Measurements from ENCODE around the gene B4GAT1. TPM values are rescaled to one million over a fixed set of nuclear protein-coding genes. Genes with fewer than 3 reads are reported as not detected.

B4GAT1 gene
- total and polyA plus RNA-seq, 9 of the 15 experiments (the other 6 are each of a cell fraction or from before 2014, with no cell fraction given) = 0.86 to 9.5 (median 3.8) TPM

- TF ChIP-seq, protein P1, sequence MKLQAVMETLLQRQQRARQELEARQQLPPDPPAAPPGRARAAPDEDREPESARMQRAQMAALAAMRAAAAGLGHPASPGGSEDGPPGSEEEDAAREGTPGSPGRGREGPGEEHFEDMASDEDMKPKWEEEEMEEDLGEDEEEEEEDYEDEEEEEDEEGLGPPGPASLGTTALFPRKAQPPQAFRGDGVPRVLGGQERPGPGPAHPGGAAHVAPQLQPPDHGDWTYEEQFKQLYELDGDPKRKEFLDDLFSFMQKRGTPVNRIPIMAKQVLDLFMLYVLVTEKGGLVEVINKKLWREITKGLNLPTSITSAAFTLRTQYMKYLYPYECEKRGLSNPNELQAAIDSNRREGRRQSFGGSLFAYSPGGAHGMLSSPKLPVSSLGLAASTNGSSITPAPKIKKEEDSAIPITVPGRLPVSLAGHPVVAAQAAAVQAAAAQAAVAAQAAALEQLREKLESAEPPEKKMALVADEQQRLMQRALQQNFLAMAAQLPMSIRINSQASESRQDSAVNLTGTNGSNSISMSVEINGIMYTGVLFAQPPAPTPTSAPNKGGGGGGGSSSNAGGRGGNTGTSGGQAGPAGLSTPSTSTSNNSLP (IDR thresholded peaks at IDR 0.05; ENCODE audit: borderline replicate concordance, low read depth, low read length) = no peak
- TF ChIP-seq E2F3 (CRISPR knock-in tag; IDR thresholded peaks at IDR 0.05) = no peak
- TF ChIP-seq PKNOX1 (IDR thresholded peaks at IDR 0.05) = no peak
- TF ChIP-seq POLR2B (IDR thresholded peaks at IDR 0.05; ENCODE audit: low read depth, partially characterized antibody) = peak; percentile 39
- no peak for TF ChIP-seq MEF2A (IDR thresholded peaks at IDR 0.05; ENCODE audit: control insufficient read depth, low read depth, low read length)
- TF ChIP-seq, protein P2, sequence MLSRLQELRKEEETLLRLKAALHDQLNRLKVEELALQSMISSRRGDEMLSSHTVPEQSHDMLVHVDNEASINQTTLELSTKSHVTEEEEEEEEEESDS (CRISPR knock-in tag; IDR thresholded peaks at IDR 0.05) = no peak
- peak; percentile 39; the same call in 1 of the 2 replicates for TF ChIP-seq TFAP4 (CRISPR knock-in tag; IDR thresholded peaks at IDR 0.05; ENCODE audit: borderline replicate concordance)
- TF ChIP-seq MAFK (IDR thresholded peaks at IDR 0.05; ENCODE audit: low read length) = no peak
- TF ChIP-seq SUPT5H (IDR thresholded peaks at IDR 0.05) = peak; percentile 65
- TF ChIP-seq TSC22D4 (tag; IDR thresholded peaks at IDR 0.05) = no peak
- no peak for TF ChIP-seq ASH1L (IDR thresholded peaks at IDR 0.05; ENCODE audit: borderline replicate concordance, low read depth, partially characterized antibody)
- no peak for TF ChIP-seq MCM7 (IDR thresholded peaks at IDR 0.05)
- TF ChIP-seq EHMT2 (IDR thresholded peaks at IDR 0.05) = no peak
- TF ChIP-seq PYGO2 (tag; IDR thresholded peaks at IDR 0.05) = no peak
- no peak for TF ChIP-seq HNRNPUL1 (IDR thresholded peaks at IDR 0.05; ENCODE audit: low read length)
- TF ChIP-seq, protein P3, sequence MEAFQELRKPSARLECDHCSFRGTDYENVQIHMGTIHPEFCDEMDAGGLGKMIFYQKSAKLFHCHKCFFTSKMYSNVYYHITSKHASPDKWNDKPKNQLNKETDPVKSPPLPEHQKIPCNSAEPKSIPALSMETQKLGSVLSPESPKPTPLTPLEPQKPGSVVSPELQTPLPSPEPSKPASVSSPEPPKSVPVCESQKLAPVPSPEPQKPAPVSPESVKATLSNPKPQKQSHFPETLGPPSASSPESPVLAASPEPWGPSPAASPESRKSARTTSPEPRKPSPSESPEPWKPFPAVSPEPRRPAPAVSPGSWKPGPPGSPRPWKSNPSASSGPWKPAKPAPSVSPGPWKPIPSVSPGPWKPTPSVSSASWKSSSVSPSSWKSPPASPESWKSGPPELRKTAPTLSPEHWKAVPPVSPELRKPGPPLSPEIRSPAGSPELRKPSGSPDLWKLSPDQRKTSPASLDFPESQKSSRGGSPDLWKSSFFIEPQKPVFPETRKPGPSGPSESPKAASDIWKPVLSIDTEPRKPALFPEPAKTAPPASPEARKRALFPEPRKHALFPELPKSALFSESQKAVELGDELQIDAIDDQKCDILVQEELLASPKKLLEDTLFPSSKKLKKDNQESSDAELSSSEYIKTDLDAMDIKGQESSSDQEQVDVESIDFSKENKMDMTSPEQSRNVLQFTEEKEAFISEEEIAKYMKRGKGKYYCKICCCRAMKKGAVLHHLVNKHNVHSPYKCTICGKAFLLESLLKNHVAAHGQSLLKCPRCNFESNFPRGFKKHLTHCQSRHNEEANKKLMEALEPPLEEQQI (IDR thresholded peaks at IDR 0.05) = no peak
- TF ChIP-seq, protein P4, sequence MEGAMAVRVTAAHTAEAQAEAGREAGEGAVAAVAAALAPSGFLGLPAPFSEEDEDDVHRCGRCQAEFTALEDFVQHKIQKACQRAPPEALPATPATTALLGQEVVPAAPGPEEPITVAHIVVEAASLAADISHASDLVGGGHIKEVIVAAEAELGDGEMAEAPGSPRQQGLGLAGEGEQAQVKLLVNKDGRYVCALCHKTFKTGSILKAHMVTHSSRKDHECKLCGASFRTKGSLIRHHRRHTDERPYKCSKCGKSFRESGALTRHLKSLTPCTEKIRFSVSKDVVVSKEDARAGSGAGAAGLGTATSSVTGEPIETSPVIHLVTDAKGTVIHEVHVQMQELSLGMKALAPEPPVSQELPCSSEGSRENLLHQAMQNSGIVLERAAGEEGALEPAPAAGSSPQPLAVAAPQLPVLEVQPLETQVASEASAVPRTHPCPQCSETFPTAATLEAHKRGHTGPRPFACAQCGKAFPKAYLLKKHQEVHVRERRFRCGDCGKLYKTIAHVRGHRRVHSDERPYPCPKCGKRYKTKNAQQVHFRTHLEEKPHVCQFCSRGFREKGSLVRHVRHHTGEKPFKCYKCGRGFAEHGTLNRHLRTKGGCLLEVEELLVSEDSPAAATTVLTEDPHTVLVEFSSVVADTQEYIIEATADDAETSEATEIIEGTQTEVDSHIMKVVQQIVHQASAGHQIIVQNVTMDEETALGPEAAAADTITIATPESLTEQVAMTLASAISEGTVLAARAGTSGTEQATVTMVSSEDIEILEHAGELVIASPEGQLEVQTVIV (CRISPR knock-in tag; IDR thresholded peaks at IDR 0.05; ENCODE audit: borderline replicate concordance) = no peak
- TF ChIP-seq, protein P5, sequence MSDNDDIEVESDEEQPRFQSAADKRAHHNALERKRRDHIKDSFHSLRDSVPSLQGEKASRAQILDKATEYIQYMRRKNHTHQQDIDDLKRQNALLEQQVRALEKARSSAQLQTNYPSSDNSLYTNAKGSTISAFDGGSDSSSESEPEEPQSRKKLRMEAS (CRISPR knock-in tag; IDR thresholded peaks at IDR 0.05) = no peak
Measured at GRCh38 chr11:66365711-66366619, 18.5 kb upstream of the B4GAT1 start (continued).
